Hematopoietic multipotent progenitor cell treated with erythropoietin and hydrocortisone succinate and interleukin-3 and kit ligand, for 8 days (in vitro differentiated cells): Measurements from ENCODE around the gene NUP43.
A peak's percentile ranks its signal among the peaks of the same experiment; 100 is the strongest.
"Not testable (repeated sequence)": the region's sequence is repeated elsewhere in the genome, so short reads cannot be mapped to it uniquely, and the experiment has no call there.

Experiments
- DNase-seq: peaks from one replicate; pipeline ENCODE4 v3.0.0-alpha.2; 2015

NUP43 gene

GRCh38 chr6:149745252-149745651, 1.1 kb downstream of the NUP43 start:
- DNase-seq = not testable (repeated sequence)

GRCh38 chr6:149734915-149735314, 11.4 kb downstream of the NUP43 start:
- DNase-seq = no peak

GRCh38 chr6:149733089-149733720, 13.1 kb downstream of the NUP43 start:
- peak; percentile 43 for DNase-seq

- no peak for DNase-seq
Measured at GRCh38 chr6:149729824-149730223, 16.5 kb downstream of the NUP43 start.

- DNase-seq = peak; percentile 97
Measured at GRCh38 chr6:149728499-149729234, 17.7 kb downstream of the NUP43 start.

GRCh38 chr6:149727793-149728498, 18.4 kb downstream of the NUP43 start:
- DNase-seq = no peak

- DNase-seq = no peak
Measured at GRCh38 chr6:149725785-149726184, 20.5 kb downstream of the NUP43 start.

- peak; percentile 90 for DNase-seq
Measured at GRCh38 chr6:149723771-149724417, 22.4 kb downstream of the NUP43 start.

- DNase-seq = no peak
Measured at GRCh38 chr6:149723262-149723661, 23.1 kb downstream of the NUP43 start.

- no peak for DNase-seq
Measured at GRCh38 chr6:149719531-149719930, 26.8 kb downstream of the NUP43 start.

GRCh38 chr6:149717588-149718458, 28.5 kb downstream of the NUP43 start, which contains the start of gene LATS1:
Gene LATS1, minus strand, starts transcription at chr6:149718101. Its CDS starts 15,975 bp downstream, at chr6:149702126.
- peak; percentile 88 for DNase-seq

GRCh38 chr6:149717255-149717587, 29.1 kb downstream of the NUP43 start:
- DNase-seq = no peak

GRCh38 chr6:149716181-149716963, 30.0 kb downstream of the NUP43 start:
- peak; percentile 27 for DNase-seq

- DNase-seq = no peak
Measured at GRCh38 chr6:149714442-149714841, 31.9 kb downstream of the NUP43 start.

GRCh38 chr6:149711711-149712110, 34.6 kb downstream of the NUP43 start:
- DNase-seq = peak; percentile 22

GRCh38 chr6:149701714-149702113, 44.6 kb downstream of the NUP43 start:
- DNase-seq = no peak

GRCh38 chr6:149699150-149699549, 47.2 kb downstream of the NUP43 start:
- no peak for DNase-seq

- no peak for DNase-seq
Measured at GRCh38 chr6:149698175-149698574, 48.2 kb downstream of the NUP43 start.

GRCh38 chr6:149696901-149697300, 49.4 kb downstream of the NUP43 start:
- no peak for DNase-seq

GRCh38 chr6:149694921-149695320, 51.4 kb downstream of the NUP43 start:
- no peak for DNase-seq

- DNase-seq = no peak
Measured at GRCh38 chr6:149691201-149691600, 55.1 kb downstream of the NUP43 start.

GRCh38 chr6:149686230-149686629, 60.1 kb downstream of the NUP43 start:
- DNase-seq = no peak
